ENCODE data around the gene PDE9A.

- TF ChIP-seq POLR2AphosphoS5 (IDR thresholded peaks at IDR 0.05; ENCODE audit: low read depth, low read length): no peak
- no peak for TF ChIP-seq REST (IDR thresholded peaks at IDR 0.05; ENCODE audit: insufficient read depth in 1 of 2, low read depth in 2 of 2, low read length in 2 of 2)
- no peak for TF ChIP-seq FOXP2 (optimal IDR thresholded peaks at IDR 0.05; ENCODE audit: borderline replicate concordance, extremely low read depth, extremely low read length, insufficient read depth)
- no peak for TF ChIP-seq TAF1 (IDR thresholded peaks at IDR 0.05; ENCODE audit: borderline replicate concordance, insufficient read depth, low read length)
- TF ChIP-seq SIN3A (IDR thresholded peaks at IDR 0.05; ENCODE audit: borderline replicate concordance, insufficient read depth, low read length): no peak
Observed at GRCh38 chr21:42674351-42674940, 21.0 kb downstream of the PDE9A start.
